GM15510 (cell line): ENCODE measurements around the gene GBX1.

Source experiments
- POLR2A ChIP-seq: IDR thresholded peaks from 3 replicates; pipeline ENCODE4 v1.6.1; 2011; ENCODE audit warnings: borderline replicate concordance; ENCODE audit not compliant: insufficient read length; ENCODE audit errors: extremely low read depth

GBX1 gene

GRCh38 chr7:151131224-151131591, 36.3 kb downstream of the GBX1 start:
- TF ChIP-seq POLR2A, result no peak

GRCh38 chr7:151130741-151131157, 36.7 kb downstream of the GBX1 start:
- no peak for TF ChIP-seq POLR2A

- no peak for TF ChIP-seq POLR2A
Observed at GRCh38 chr7:151129960-151130591, 37.4 kb downstream of the GBX1 start.

- TF ChIP-seq POLR2A, result no peak
Observed at GRCh38 chr7:151129117-151129959, 38.2 kb downstream of the GBX1 start.

DNA sequence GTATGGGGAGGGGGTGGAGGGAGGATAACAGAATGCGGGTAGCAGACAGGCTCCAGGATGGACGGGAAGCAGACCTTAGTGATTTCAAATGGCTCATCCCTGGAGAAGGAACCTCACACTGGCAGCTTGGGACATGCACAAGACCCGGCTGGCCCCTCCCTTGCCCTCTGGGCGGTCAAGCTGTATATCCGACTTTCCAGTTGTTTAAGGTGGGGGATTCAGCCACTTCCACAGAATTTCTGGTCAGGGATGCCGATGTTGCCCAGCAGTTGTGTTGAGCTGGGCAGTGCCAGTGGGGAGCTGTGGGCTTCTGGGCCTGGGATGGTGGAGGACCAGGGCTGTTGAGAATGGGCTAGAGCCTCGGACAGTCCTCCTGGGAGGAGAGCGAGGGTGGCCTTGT, 38.8 kb downstream of the GBX1 start:
- no peak for TF ChIP-seq POLR2A

GRCh38 chr7:151128144-151128543, 39.4 kb downstream of the GBX1 start:
- TF ChIP-seq POLR2A, result no peak

- no peak for TF ChIP-seq POLR2A
Observed at GRCh38 chr7:151126491-151127137, 40.9 kb downstream of the GBX1 start.

DNA sequence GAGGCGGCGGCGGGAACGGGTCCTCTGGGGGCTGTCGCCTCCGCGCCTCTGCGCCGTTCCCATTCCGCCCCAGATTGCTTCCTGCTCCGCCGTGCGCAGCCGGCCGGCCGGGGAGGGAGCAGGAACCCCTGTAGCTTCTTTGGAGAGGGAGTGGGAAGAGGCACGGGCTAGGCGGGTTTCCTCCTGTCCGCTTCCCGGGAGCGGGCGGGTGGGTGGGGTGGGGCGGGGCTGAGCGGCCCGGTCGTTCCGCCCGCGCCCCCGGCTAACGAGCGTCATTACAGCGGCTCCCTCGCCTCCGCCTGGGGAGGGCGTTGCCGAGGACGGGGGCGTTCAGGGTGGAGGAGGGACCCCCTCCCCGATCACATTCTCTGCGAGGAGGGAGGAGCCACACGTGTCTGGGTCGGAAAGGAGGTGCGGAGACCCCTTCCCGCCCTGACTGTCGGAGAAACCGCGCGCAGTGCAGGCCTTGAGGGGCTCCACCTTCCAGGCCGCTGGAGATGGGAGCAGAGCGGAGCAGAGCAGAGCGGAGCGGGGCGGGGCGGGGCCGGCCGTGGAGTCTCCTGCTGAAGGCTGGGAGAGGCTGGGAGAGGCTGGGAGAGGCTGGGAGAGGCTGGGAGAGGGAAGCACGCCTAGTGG, 41.5 kb downstream of the GBX1 start:
- TF ChIP-seq POLR2A, result no peak

- TF ChIP-seq POLR2A, result no peak
Observed at GRCh38 chr7:151125470-151125845, 42.0 kb downstream of the GBX1 start.

DNA sequence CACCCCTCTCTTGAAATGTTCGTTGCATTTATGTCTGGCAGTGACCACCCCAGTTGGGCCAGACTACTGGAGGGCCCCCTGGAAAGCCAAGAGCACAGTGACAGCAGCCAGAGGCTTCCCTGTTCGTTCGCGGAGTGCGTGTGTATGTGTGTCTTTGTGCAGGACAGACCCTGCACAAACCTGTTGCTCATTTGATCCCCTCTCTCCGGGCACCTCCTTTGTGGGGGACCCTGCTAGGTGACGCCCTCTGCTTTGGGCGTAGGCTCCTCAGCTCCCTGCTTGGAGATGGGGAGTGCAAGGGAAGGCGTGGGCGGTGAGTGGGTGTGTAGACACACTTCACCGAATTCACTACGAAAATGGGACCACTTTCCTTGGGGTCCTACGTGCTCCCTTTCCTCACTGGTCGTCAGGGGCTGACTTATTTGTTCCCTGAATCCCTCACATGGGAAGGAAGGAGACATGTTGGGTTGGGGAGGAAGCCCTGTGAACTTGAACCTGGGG, 42.5 kb downstream of the GBX1 start:
- TF ChIP-seq POLR2A, result no peak

- no peak for TF ChIP-seq POLR2A
Observed at GRCh38 chr7:151124481-151124880, 43.0 kb downstream of the GBX1 start.

DNA sequence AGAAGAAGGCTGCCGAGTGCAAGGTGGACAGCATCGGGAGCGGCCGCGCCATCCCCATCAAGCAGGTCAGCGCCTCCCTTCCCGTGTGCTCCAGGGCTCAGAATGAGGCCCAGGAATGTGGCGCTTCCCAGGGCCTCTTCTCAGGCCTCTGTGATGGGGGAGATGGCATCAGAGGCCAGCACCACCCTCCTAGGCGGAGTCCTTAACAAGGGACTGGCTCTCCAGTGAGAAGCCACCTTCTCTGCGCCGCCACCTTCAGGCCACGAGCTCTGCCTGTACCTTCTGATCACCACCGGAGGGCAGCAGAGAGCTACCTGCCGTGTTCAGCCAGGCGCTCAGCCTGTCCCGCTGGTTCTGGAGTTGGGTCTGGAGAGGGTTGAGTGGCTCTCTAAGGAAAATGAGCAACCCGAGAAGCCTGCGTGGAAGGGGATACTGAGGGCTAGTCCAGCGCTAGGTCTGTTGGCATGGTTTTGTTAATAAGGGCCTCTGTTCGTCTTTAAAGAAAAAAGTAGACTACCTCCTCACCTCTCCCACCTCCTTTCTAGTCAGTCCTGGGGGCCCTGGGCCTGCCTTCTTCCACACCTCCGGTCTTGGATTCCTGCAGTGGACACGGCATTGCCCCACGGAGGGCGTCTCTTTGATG, 43.6 kb downstream of the GBX1 start:
- no peak for TF ChIP-seq POLR2A

- TF ChIP-seq POLR2A, result no peak
Observed at GRCh38 chr7:151123158-151123821, 44.2 kb downstream of the GBX1 start.

GRCh38 chr7:151122796-151123157, 44.7 kb downstream of the GBX1 start:
- no peak for TF ChIP-seq POLR2A

DNA sequence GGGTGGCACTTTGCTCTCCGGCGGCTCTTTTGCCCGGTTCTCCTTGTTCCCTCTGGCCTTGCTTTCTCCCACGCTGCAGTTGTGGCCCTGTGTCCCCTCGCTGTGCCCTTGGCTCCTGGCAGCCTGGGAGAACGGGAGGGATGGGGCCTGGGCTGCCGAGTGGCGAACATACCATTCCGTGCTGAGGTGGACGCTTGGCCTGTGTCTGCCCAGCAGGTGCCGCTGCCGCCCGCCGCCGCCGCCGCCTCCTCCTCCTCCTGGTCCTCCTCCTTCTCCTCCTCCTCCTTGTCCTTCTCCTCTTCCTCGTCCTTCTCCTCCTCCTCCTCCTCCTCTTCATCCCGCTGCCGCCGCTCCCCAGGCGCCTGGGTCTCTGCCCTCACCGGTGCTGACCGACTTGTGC, 45.2 kb downstream of the GBX1 start:
- no peak for TF ChIP-seq POLR2A
